ENCODE data around the gene RNF34.

Gene RNF34, protein sequence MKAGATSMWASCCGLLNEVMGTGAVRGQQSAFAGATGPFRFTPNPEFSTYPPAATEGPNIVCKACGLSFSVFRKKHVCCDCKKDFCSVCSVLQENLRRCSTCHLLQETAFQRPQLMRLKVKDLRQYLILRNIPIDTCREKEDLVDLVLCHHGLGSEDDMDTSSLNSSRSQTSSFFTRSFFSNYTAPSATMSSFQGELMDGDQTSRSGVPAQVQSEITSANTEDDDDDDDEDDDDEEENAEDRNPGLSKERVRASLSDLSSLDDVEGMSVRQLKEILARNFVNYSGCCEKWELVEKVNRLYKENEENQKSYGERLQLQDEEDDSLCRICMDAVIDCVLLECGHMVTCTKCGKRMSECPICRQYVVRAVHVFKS

DNA sequence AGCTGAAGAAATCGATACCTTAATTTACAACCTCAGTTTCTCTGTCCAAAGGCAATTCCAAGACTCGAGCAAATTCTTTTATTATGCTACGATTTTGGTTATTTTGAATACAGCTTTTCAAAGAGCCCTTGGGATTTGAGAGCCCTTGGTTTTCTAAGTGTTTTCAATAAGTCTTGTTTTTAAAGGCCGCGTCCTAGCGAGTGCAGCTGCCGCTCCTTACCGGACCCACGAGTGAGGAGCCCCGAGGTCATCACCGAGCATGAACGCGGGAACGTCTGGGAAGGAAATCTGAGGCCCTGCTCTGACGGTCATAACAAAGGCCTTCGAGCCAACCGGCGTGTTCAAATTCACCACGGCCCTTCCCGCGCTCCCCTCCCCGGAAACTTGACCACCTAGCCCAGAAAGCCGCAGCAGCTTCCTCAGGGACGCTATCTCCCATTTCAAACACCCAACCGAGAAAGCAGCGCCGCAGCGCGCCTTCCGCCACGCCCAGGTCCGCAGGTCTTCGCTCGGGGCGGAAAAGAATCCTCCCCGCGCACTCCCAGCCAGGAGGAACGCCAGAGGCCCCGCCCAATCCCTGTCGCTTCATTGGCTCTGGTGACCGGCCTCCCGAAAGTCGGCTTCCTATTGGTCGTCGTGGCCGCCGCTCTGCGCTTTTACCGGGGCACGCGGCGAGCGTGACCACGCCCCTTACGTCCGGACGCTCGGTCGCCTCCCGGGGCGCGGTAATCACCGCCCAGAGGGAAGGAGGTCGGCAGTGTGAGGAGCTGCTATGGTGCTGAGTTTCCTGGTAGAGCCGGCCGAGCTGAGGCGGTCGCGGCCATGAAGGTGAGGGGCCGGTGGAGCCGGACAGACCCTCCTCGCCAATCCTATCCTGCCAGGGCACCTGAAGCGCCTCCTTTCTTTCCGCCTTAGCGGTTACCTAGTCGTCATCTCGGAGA is at the start of gene RNF34:
Gene RNF34, plus strand, starts transcription at position 728 of the 941 bp plus-strand sequence. Its CDS starts 95 bp downstream, at position 823.
- Histone ChIP-seq H3K4me1 (ENCODE audit: control insufficient read depth in 2 of 2, insufficient read depth in 2 of 2, low read length in 2 of 2) (peaks cover 13 to 15% of the 10 kb centered on the region in 2 donors), H3K27me3 (ENCODE audit: control insufficient read depth in 2 of 2, insufficient read depth in 2 of 2, low read length in 2 of 2) (no peaks in the 10 kb centered on the region), H3K9me3 (ENCODE audit: control insufficient read depth in 2 of 2, low read length in 2 of 2) (no peaks in the 10 kb centered on the region), H3K4me3 (ENCODE audit: low read length in 2 of 2) (peak within 1 kb of the TSS; percentile 84 to 97), H3K27ac (ENCODE audit: low read depth in 2 of 2, low read length in 2 of 2) (peak within 1 kb of the TSS; percentile 93 to 95), H3K36me3 (ENCODE audit: control insufficient read depth in 2 of 2, insufficient read depth in 2 of 2, low read length in 2 of 2) (peaks cover 0 to 2% of the 10 kb centered on the region in 2 donors), H3K9ac (ENCODE audit: low read depth in 1 of 2, low read length in 2 of 2) (peak within 1 kb of the TSS; percentile 92 to 94)

DNA sequence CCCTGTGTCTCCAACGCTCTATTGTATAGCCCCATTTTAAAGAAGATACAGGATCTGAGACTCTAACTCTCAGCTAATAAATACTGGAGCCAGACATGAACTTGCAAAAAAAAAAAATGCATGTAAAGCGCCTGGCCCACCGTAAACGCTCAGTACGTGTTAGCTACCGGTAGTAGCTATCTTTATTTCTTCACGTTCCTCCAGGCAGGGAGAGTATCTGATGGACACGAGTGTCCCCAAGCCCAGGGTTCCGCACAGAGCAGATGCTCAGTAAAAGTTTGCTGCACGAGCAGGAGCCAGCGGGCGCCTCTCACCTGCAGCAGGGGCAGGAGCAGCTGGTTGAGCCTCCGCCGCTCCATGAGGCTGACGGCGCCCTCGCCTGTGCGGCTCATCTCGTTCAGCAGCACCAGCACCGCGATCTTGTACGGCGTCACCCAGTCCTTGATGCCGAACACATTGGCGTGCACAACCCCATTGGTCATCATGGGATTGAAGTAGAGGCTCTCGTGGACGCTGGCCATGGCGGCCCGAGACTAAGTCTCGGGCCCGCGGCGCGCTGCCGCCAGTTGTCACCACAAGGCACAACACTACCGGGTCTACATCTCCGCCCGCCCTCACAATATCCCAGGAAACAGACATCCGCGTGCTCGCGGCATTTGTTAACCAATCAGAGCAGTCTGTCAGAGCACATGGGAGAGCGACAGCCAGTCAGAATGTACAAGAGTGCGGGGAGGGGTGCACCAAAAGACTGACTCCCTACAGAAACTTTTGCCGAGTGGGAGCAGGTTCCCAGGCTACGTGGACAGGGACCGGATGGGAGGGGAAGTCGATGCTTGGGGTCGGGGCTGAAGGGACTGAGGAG is 47.9 kb upstream of the RNF34 start, which contains the start of gene ANAPC5:
Gene ANAPC5, minus strand, starts transcription at position 592 of the 862 bp plus-strand sequence. Its CDS starts 71 bp downstream, at position 521.
- peaks cover 4 to 6% of the 10 kb centered on the region in 2 donors for H3K36me3 ChIP-seq (ENCODE audit: control insufficient read depth in 2 of 2, insufficient read depth in 2 of 2, low read length in 2 of 2)
- peak within 1 kb of the TSS; percentile 90 to 98 for H3K4me3 ChIP-seq (ENCODE audit: low read length in 2 of 2)

DNA sequence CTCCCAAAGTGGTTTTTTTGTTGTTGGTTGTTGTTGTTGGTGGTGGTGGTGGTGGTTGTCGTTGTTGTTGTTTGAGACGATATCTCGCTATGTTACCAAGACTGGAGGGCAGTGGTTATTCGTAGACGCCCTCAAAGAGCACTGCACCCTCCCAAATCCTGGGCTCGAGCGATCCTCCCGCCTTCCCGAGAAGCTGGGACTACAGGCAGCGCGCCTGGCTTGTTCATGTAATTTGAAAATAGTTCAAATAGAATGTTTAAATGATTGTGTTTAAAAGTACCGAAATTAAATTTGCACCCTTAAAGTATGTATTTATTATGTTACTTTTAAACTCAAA is 47.3 kb upstream of the RNF34 start:
- H3K36me3 ChIP-seq (ENCODE audit: control insufficient read depth in 2 of 2, insufficient read depth in 2 of 2, low read length in 2 of 2): peaks cover 0 to 3% of the 10 kb centered on the region in 2 donors
- peak overlapping the region; percentile 85 to 90 for H3K27ac ChIP-seq (ENCODE audit: low read depth in 2 of 2, low read length in 2 of 2)
- peak overlapping the region; percentile 90 to 98 for H3K4me3 ChIP-seq (ENCODE audit: low read length in 2 of 2)
- no peaks in the 10 kb centered on the region for H3K9me3 ChIP-seq (ENCODE audit: control insufficient read depth in 2 of 2, low read length in 2 of 2)
- peak overlapping the region; percentile 48 to 76 for H3K9ac ChIP-seq (ENCODE audit: low read depth in 1 of 2, low read length in 2 of 2)
- no peaks in the 10 kb centered on the region for H3K27me3 ChIP-seq (ENCODE audit: control insufficient read depth in 2 of 2, insufficient read depth in 2 of 2, low read length in 2 of 2)
- H3K4me1 ChIP-seq (ENCODE audit: control insufficient read depth in 2 of 2, insufficient read depth in 2 of 2, low read length in 2 of 2): peaks cover 6 to 7% of the 10 kb centered on the region in 2 donors

More for the DNA sequence above, 47.9 kb upstream of the RNF34 start, which contains the start of gene ANAPC5:
- no peaks in the 10 kb centered on the region for H3K9me3 ChIP-seq (ENCODE audit: control insufficient read depth in 2 of 2, low read length in 2 of 2)
- peaks cover 6 to 7% of the 10 kb centered on the region in 2 donors for H3K4me1 ChIP-seq (ENCODE audit: control insufficient read depth in 2 of 2, insufficient read depth in 2 of 2, low read length in 2 of 2)
- H3K27me3 ChIP-seq (ENCODE audit: control insufficient read depth in 2 of 2, insufficient read depth in 2 of 2, low read length in 2 of 2): no peaks in the 10 kb centered on the region
- peak within 1 kb of the TSS; percentile 90 to 92 for H3K9ac ChIP-seq (ENCODE audit: low read depth in 1 of 2, low read length in 2 of 2)
- H3K27ac ChIP-seq (ENCODE audit: low read depth in 2 of 2, low read length in 2 of 2): peak within 1 kb of the TSS; percentile 85 to 90

DNA sequence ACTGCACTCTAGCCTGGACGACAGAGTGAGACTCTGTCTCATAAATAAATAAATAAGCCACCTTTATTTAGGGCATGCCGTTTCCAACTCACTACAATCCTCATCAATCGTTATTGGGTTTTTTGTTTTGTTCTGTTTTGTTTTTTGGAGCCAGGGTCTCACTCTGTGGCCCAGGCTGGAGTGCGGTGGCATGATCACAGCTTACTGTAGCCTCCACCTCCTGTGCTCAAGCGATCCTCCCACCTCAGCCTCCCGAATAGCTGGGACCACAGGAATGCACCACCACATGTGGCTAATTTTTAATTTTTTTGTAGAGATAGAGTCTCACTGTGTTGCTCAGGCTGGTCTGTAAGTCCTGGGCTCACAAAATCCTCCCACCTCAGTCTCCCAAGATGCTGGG is 44.1 kb upstream of the RNF34 start:
- Histone ChIP-seq H3K36me3 (ENCODE audit: control insufficient read depth in 2 of 2, insufficient read depth in 2 of 2, low read length in 2 of 2) (peaks cover 0 to 3% of the 10 kb centered on the region in 2 donors), H3K9me3 (ENCODE audit: control insufficient read depth in 2 of 2, low read length in 2 of 2) (no peaks in the 10 kb centered on the region), H3K27ac (ENCODE audit: low read depth in 2 of 2, low read length in 2 of 2) (no peak overlapping the region), H3K9ac (ENCODE audit: low read depth in 1 of 2, low read length in 2 of 2) (no peak overlapping the region), H3K4me1 (ENCODE audit: control insufficient read depth in 2 of 2, insufficient read depth in 2 of 2, low read length in 2 of 2) (peaks cover 6 to 9% of the 10 kb centered on the region in 2 donors), H3K27me3 (ENCODE audit: control insufficient read depth in 2 of 2, insufficient read depth in 2 of 2, low read length in 2 of 2) (no peaks in the 10 kb centered on the region), H3K4me3 (ENCODE audit: low read length in 2 of 2) (no peak overlapping the region)

DNA sequence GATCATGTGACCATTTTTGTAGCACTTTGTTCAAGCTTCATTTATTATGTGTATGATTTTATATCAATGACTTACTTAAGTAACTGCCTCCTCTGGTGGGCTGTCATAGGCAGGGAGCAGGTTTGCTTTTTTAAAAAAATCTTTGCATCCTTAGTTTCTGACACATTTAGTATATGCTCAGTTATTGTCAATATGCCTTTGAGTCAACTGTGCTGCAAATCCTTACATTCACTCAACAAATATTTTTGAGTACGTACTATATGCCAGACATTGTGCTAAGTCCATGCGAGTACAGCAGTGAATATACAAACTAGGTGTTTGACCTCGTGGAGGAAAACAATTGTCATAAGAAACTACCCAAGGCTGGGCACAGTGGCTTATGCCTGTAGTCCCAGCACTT is 43.3 kb upstream of the RNF34 start:
- no peaks in the 10 kb centered on the region for H3K9me3 ChIP-seq (ENCODE audit: control insufficient read depth in 2 of 2, low read length in 2 of 2)
- H3K4me1 ChIP-seq (ENCODE audit: control insufficient read depth in 2 of 2, insufficient read depth in 2 of 2, low read length in 2 of 2): peaks cover 6% of the 10 kb centered on the region in 2 donors
- H3K27me3 ChIP-seq (ENCODE audit: control insufficient read depth in 2 of 2, insufficient read depth in 2 of 2, low read length in 2 of 2): no peaks in the 10 kb centered on the region
- no peak overlapping the region for H3K9ac ChIP-seq (ENCODE audit: low read depth in 1 of 2, low read length in 2 of 2)
- H3K27ac ChIP-seq (ENCODE audit: low read depth in 2 of 2, low read length in 2 of 2): no peak overlapping the region
- peaks cover 0 to 3% of the 10 kb centered on the region in 2 donors for H3K36me3 ChIP-seq (ENCODE audit: control insufficient read depth in 2 of 2, insufficient read depth in 2 of 2, low read length in 2 of 2)
- no peak overlapping the region for H3K4me3 ChIP-seq (ENCODE audit: low read length in 2 of 2)

DNA sequence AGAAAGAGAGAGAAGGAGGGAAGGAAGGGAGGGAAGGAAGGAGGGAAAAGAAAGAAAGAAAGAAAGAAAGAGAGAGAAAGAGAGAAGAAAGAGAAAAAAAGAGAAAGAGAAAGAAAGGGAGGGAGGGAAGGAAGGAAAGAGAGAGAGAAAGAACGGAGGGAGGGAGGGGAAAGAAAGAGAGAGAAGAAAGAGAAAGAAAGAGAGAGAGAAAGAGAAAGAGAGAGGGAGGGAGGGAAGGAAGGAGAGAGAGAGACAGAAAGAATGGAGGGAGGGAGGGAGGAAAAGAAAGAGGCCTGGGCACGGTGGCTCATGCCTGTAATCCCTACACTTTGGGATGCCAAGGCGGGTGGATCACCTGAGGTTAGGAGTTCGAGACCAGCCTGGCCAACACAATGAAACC is 42.6 kb upstream of the RNF34 start:
- H3K27ac ChIP-seq (ENCODE audit: low read depth in 2 of 2, low read length in 2 of 2): no peak overlapping the region

DNA sequence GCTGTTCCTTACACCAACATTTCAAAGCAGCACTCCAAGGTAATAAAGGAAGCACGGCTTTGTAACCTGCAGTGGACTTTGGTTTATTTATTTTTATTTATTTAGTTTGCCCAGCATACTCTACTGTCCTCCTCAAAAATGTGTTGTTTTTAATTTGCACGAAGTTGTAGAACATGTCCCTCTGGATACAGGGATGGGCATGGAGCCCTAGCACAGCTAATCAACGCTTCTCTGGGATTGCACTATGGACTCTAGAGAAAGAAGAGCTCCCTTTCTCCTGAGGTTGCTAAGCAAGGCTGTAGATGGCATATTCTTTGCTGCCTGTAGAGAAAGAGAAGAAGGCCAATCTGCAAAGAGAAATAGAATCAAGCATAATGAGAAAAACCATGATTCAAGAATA is 41.8 kb upstream of the RNF34 start:
- Histone ChIP-seq H3K4me3 (ENCODE audit: low read length in 2 of 2) (no peak overlapping the region), H3K4me1 (ENCODE audit: control insufficient read depth in 2 of 2, insufficient read depth in 2 of 2, low read length in 2 of 2) (peaks cover under 1 to 3% of the 10 kb centered on the region in 2 donors)

More for the DNA sequence above, 42.6 kb upstream of the RNF34 start:
- Histone ChIP-seq H3K4me1 (ENCODE audit: control insufficient read depth in 2 of 2, insufficient read depth in 2 of 2, low read length in 2 of 2) (peaks cover 3 to 6% of the 10 kb centered on the region in 2 donors), H3K9me3 (ENCODE audit: control insufficient read depth in 2 of 2, low read length in 2 of 2) (no peaks in the 10 kb centered on the region), H3K9ac (ENCODE audit: low read depth in 1 of 2, low read length in 2 of 2) (no peak overlapping the region), H3K27me3 (ENCODE audit: control insufficient read depth in 2 of 2, insufficient read depth in 2 of 2, low read length in 2 of 2) (no peaks in the 10 kb centered on the region), H3K36me3 (ENCODE audit: control insufficient read depth in 2 of 2, insufficient read depth in 2 of 2, low read length in 2 of 2) (no peaks in the 10 kb centered on the region), H3K4me3 (ENCODE audit: low read length in 2 of 2) (no peak overlapping the region)

DNA sequence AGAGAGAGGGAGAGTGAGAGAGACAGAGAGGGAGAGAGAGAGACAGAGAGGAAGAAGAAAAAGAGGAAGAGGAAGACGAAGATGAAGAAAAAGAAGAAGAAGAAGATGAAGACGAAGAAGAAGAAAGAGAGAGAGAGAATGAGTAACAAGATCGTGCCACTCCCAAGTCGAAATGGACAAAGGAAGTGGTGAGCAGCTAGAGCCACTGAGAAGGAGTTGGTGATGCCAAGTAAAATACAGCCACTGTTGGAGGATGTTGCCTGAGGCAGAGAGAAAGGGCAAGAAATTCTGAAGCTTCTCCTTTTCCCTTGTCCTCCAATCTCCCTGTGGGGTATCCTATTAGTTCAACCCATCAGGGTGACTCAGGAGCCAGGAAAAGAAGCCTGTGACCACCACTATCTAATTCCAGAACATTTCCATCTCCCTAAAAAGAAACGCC is 35.2 kb upstream of the RNF34 start:
- no peaks in the 10 kb centered on the region for H3K9me3 ChIP-seq (ENCODE audit: control insufficient read depth in 2 of 2, low read length in 2 of 2)
- H3K36me3 ChIP-seq (ENCODE audit: control insufficient read depth in 2 of 2, insufficient read depth in 2 of 2, low read length in 2 of 2): no peaks in the 10 kb centered on the region
- no peaks in the 10 kb centered on the region for H3K4me1 ChIP-seq (ENCODE audit: control insufficient read depth in 2 of 2, insufficient read depth in 2 of 2, low read length in 2 of 2)
- no peak overlapping the region for H3K4me3 ChIP-seq (ENCODE audit: low read length in 2 of 2)
- no peak overlapping the region for H3K9ac ChIP-seq (ENCODE audit: low read depth in 1 of 2, low read length in 2 of 2)
- H3K27me3 ChIP-seq (ENCODE audit: control insufficient read depth in 2 of 2, insufficient read depth in 2 of 2, low read length in 2 of 2): no peaks in the 10 kb centered on the region
- no peak overlapping the region for H3K27ac ChIP-seq (ENCODE audit: low read depth in 2 of 2, low read length in 2 of 2)

More for the DNA sequence above, 41.8 kb upstream of the RNF34 start:
- no peaks in the 10 kb centered on the region for H3K36me3 ChIP-seq (ENCODE audit: control insufficient read depth in 2 of 2, insufficient read depth in 2 of 2, low read length in 2 of 2)
- no peaks in the 10 kb centered on the region for H3K9me3 ChIP-seq (ENCODE audit: control insufficient read depth in 2 of 2, low read length in 2 of 2)
- no peak overlapping the region for H3K27ac ChIP-seq (ENCODE audit: low read depth in 2 of 2, low read length in 2 of 2)
- no peak overlapping the region for H3K9ac ChIP-seq (ENCODE audit: low read depth in 1 of 2, low read length in 2 of 2)
- no peaks in the 10 kb centered on the region for H3K27me3 ChIP-seq (ENCODE audit: control insufficient read depth in 2 of 2, insufficient read depth in 2 of 2, low read length in 2 of 2)

DNA sequence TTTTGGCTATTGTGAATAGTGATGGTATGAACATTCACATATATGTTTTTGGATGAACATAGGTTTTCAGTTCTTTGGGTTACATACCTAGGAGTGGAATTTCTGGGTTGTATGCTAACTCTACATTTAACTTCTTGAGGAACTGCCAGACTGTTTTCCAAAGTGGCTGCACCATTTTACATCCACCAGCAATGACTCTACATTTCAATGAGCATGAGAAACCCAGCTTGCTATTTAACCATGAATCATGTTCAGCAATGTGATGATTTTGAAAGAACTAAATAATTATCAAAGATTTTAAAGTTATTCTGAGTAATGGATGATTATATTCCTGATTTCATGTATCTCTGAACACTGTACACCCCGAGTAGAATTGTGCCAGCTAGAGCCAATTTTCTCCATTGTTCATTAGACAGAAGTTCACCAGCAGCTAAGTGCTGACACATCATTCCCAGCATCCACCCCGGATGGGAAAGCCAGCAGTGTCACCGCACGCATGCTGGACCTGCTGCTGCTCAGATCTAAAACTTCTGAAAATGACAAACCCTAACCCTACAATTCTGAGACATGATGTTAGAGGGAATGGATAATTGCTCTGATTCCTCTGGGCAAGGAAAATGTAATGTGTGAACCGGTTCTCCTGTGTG is 34.4 kb upstream of the RNF34 start:
- H3K27me3 ChIP-seq (ENCODE audit: control insufficient read depth in 2 of 2, insufficient read depth in 2 of 2, low read length in 2 of 2): no peaks in the 10 kb centered on the region
- H3K27ac ChIP-seq (ENCODE audit: low read depth in 2 of 2, low read length in 2 of 2): no peak overlapping the region
- H3K36me3 ChIP-seq (ENCODE audit: control insufficient read depth in 2 of 2, insufficient read depth in 2 of 2, low read length in 2 of 2): no peaks in the 10 kb centered on the region
- no peak overlapping the region for H3K4me3 ChIP-seq (ENCODE audit: low read length in 2 of 2)
- no peaks in the 10 kb centered on the region for H3K4me1 ChIP-seq (ENCODE audit: control insufficient read depth in 2 of 2, insufficient read depth in 2 of 2, low read length in 2 of 2)
- no peak overlapping the region for H3K9ac ChIP-seq (ENCODE audit: low read depth in 1 of 2, low read length in 2 of 2)
- H3K9me3 ChIP-seq (ENCODE audit: control insufficient read depth in 2 of 2, low read length in 2 of 2): no peaks in the 10 kb centered on the region
